GM23248 (cell line): Measurements from ENCODE around the gene BMS1.

ENCODE experiments used
- EZH2 ChIP-seq: fragments of 200-600 bp; sonication (generic); IDR thresholded peaks from 2 replicates; pipeline ENCODE4 v1.6.1; 2018; ENCODE audit warnings: antibody characterized with exemption, mild to moderate bottlenecking; ENCODE audit not compliant: insufficient read depth, poor library complexity, severe bottlenecking
- EZH2phosphoT487 ChIP-seq: fragments of 200-600 bp; sonication (generic); IDR thresholded peaks from 2 replicates; pipeline ENCODE4 v1.6.1; 2018; ENCODE audit warnings: antibody characterized with exemption, moderate library complexity, mild to moderate bottlenecking, low read depth; ENCODE audit not compliant: insufficient read depth

DNA sequence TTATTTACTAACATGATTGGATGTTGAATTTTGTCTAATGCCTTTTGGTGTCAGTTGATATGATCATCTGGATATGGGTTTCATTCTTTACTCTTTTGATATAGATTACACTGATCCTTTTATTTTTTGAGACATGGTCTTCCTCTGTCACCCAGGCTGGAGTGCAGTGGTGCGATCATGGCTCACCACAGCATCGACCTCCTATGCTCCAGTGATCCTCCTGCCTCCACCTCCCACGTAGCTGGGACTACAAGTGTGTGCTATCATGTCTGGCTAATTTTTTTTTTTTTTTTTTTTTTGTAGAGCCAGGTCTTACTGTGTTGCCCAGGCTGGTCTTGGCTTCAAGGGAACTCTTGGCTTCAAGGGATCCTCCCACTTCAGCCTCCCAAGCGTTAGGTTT is 27.1 kb downstream of the BMS1 start:
- TF ChIP-seq EZH2 (no peak), EZH2phosphoT487 (no peak)
